Measurements from ENCODE around the gene SHROOM1.

Gene SHROOM1

GRCh38 chr5:132850066-132850465, 19.6 kb upstream of the SHROOM1 start:
- no peak for DNase-seq (ENCODE audit: low read depth)

- no peak for DNase-seq (ENCODE audit: low read depth)
Observed at GRCh38 chr5:132849347-132849746, 18.9 kb upstream of the SHROOM1 start.

GRCh38 chr5:132848270-132848669, 17.8 kb upstream of the SHROOM1 start:
- no peak for DNase-seq (ENCODE audit: low read depth)

- DNase-seq (ENCODE audit: low read depth) = no peak
Observed at GRCh38 chr5:132841305-132841704, 10.9 kb upstream of the SHROOM1 start.

- no peak for DNase-seq (ENCODE audit: low read depth)
Observed at GRCh38 chr5:132840896-132841295, 10.4 kb upstream of the SHROOM1 start.

- no peak for DNase-seq (ENCODE audit: low read depth)
Observed at GRCh38 chr5:132840313-132840712, 9.9 kb upstream of the SHROOM1 start.

GRCh38 chr5:132839426-132840301, 9.2 kb upstream of the SHROOM1 start:
- no peak for DNase-seq (ENCODE audit: low read depth)

- no peak for DNase-seq (ENCODE audit: low read depth)
Observed at GRCh38 chr5:132838516-132839282, 8.3 kb upstream of the SHROOM1 start.

- DNase-seq (ENCODE audit: low read depth) = no peak
Observed at GRCh38 chr5:132837868-132838267, 7.4 kb upstream of the SHROOM1 start.

- no peak for DNase-seq (ENCODE audit: low read depth)
Observed at GRCh38 chr5:132836852-132837251, 6.4 kb upstream of the SHROOM1 start.

- DNase-seq (ENCODE audit: low read depth) = no peak
Observed at GRCh38 chr5:132834057-132834456, 3.6 kb upstream of the SHROOM1 start.

GRCh38 chr5:132832612-132833011, 2.2 kb upstream of the SHROOM1 start:
- no peak for DNase-seq (ENCODE audit: low read depth)

GRCh38 chr5:132831095-132831860, 831 bp upstream of the SHROOM1 start:
- no peak for DNase-seq (ENCODE audit: low read depth)

GRCh38 chr5:132829742-132830435, 558 bp downstream of the SHROOM1 start:
- DNase-seq (ENCODE audit: low read depth) = peak; percentile 51

- DNase-seq (ENCODE audit: low read depth) = no peak
Observed at GRCh38 chr5:132828846-132829494, 1.5 kb downstream of the SHROOM1 start.

- DNase-seq (ENCODE audit: low read depth) = no peak
Observed at GRCh38 chr5:132827943-132828673, 2.3 kb downstream of the SHROOM1 start.

GRCh38 chr5:132826424-132827082, 3.9 kb downstream of the SHROOM1 start:
- DNase-seq (ENCODE audit: low read depth) = no peak

GRCh38 chr5:132825834-132826391, 4.5 kb downstream of the SHROOM1 start:
- no peak for DNase-seq (ENCODE audit: low read depth)

GRCh38 chr5:132825033-132825833, 5.2 kb downstream of the SHROOM1 start:
- DNase-seq (ENCODE audit: low read depth) = no peak
